ENCODE measurements around the gene TMEM178B. TPM values are rescaled to one million over a fixed set of nuclear protein-coding genes. Genes with fewer than 3 reads are reported as not detected.

The TMEM178B gene
- total and polyA plus RNA-seq, 2 donors (not counting 1 experiment from before 2014, with no cell fraction given): 0.28 to 0.96 TPM

DNA sequence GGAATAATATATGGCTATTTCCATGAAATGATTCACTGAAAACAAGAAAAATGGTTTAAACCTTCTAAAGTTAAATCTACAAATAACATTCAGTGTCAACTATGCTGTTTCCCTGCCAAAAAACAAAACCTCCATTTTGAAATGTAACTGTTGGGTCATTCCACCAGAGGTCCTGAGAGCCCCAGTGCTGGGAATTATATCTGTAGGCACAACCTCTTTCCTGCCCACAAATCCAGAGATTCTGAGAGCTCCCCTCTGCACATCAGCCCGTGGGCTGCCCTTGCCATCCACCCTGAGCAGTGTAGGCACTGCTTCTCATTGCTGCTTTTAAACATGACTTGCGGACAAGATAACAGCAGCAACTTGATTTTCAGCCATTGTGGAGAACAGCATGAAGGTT, 198.6 kb downstream of the TMEM178B start:
- intact Hi-C loops (cut with micrococcal nuclease): no loop called here
- H3K4me2 ChIP-seq (replicated peaks; ENCODE audit: low read depth, low read length, poor library complexity, severe bottlenecking): no peak overlapping the region
- no peaks in the 10 kb centered on the region for H4K20me1 ChIP-seq (ENCODE audit: control insufficient read depth, insufficient read depth, low read length, poor library complexity, severe bottlenecking)
- ATAC-seq (ENCODE audit: low read depth): no peak
- no peaks in the 10 kb centered on the region for H3K36me3 ChIP-seq (replicated peaks in 1 of 2; ENCODE audit: control extremely low read depth in 1 of 2, control insufficient read depth in 1 of 2, extremely low read depth in 1 of 2, insufficient read depth in 2 of 2, low read length in 1 of 2)
- no peak overlapping the region for H2AFZ ChIP-seq (ENCODE audit: insufficient read depth, low read depth, low read length, poor library complexity, severe bottlenecking)
- CTCF ChIA-PET: no interaction called here
- H3K9ac ChIP-seq (ENCODE audit: low read length): no peak overlapping the region
- 72% methylated on average over 2 of the region's 2 CpGs for WGBS (ENCODE audit: insufficient coverage)
- TF ChIP-seq CTCF (IDR thresholded peaks at IDR 0.05): no peak
- H3K27ac Mint-ChIP-seq: no peak overlapping the region
- no peak overlapping the region for H3K4me3 Mint-ChIP-seq
- H3K27ac ChIP-seq (ENCODE audit: low read length in 2 of 2): no peak overlapping the region
- DNase-seq: no peak
- no peaks in the 10 kb centered on the region for H3K27me3 ChIP-seq (replicated peaks in 1 of 4; ENCODE audit: control extremely low read depth in 1 of 4, control insufficient read depth in 3 of 4, insufficient read depth in 4 of 4, low read length in 3 of 4)
- no peaks in the 10 kb centered on the region for H3K9me3 Mint-ChIP-seq (ENCODE audit: insufficient read depth)
- POLR2A ChIA-PET: no interaction called here
- no peaks in the 10 kb centered on the region for H3K4me1 Mint-ChIP-seq
- no peaks in the 10 kb centered on the region for H3K9me3 ChIP-seq (ENCODE audit: control extremely low read depth in 1 of 3, control insufficient read depth in 2 of 3, insufficient read depth in 1 of 3, low read length in 2 of 3)
- no peaks in the 10 kb centered on the region for H3K79me2 ChIP-seq (ENCODE audit: control insufficient read depth, insufficient read depth, low read length)
- H3K4me1 ChIP-seq (ENCODE audit: control insufficient read depth in 2 of 2, insufficient read depth in 2 of 2, low read length in 2 of 2): no peaks in the 10 kb centered on the region
- no peak overlapping the region for H3K4me3 ChIP-seq (ENCODE audit: control extremely low read depth in 1 of 5, extremely low read depth in 1 of 5, insufficient read depth in 1 of 5, low read depth in 2 of 5, low read length in 4 of 5)
- H3K27me3 Mint-ChIP-seq: no peaks in the 10 kb centered on the region

DNA sequence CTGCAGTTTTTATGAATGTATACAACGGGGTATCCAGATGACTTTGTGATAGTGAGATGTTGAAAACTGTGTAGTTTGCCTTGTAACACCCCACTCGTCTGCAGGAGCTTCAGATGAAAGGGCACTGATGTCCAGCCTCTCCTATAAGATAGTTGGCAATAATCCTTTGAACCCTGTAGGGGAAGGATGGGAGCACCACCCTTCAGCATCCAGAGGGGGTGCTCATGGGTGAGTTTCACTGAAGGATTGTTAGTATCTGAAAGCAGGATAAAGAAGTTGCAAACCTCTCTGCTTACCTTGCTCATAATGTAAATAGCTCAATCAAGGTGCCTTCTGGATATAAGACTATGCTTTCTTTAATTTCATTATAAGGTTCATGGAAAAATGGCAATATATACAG, 201.5 kb downstream of the TMEM178B start:
- no peak overlapping the region for H3K4me3 Mint-ChIP-seq
- H3K36me3 ChIP-seq (replicated peaks in 1 of 2; ENCODE audit: control extremely low read depth in 1 of 2, control insufficient read depth in 1 of 2, extremely low read depth in 1 of 2, insufficient read depth in 2 of 2, low read length in 1 of 2): no peaks in the 10 kb centered on the region
- H3K4me1 Mint-ChIP-seq: no peaks in the 10 kb centered on the region
- no peak overlapping the region for H3K27ac ChIP-seq (ENCODE audit: low read length in 2 of 2)
- WGBS (ENCODE audit: insufficient coverage): 80% methylated on average over 1 of the region's 2 CpGs
- H3K9ac ChIP-seq (ENCODE audit: low read length): no peak overlapping the region
- ATAC-seq (ENCODE audit: low read depth) (no peak), DNase-seq (no peak)
- H2AFZ ChIP-seq (ENCODE audit: insufficient read depth, low read depth, low read length, poor library complexity, severe bottlenecking): no peak overlapping the region
- no peaks in the 10 kb centered on the region for H3K4me1 ChIP-seq (ENCODE audit: control insufficient read depth in 2 of 2, insufficient read depth in 2 of 2, low read length in 2 of 2)
- POLR2A ChIA-PET: no interaction called here
- H3K27me3 Mint-ChIP-seq: no peaks in the 10 kb centered on the region
- no peaks in the 10 kb centered on the region for H3K27me3 ChIP-seq (replicated peaks in 1 of 4; ENCODE audit: control extremely low read depth in 1 of 4, control insufficient read depth in 3 of 4, insufficient read depth in 4 of 4, low read length in 3 of 4)
- intact Hi-C loops (cut with micrococcal nuclease): no loop called here
- TF ChIP-seq EZH2 (IDR thresholded peaks at IDR 0.05; ENCODE audit: borderline replicate concordance, insufficient read depth, low read depth, low read length, poor library complexity, severe bottlenecking): no peak
- TF ChIP-seq CTCF (IDR thresholded peaks at IDR 0.05): no peak
- no peaks in the 10 kb centered on the region for H3K79me2 ChIP-seq (ENCODE audit: control insufficient read depth, insufficient read depth, low read length)
- no peak overlapping the region for H3K4me2 ChIP-seq (replicated peaks; ENCODE audit: low read depth, low read length, poor library complexity, severe bottlenecking)
- no peak overlapping the region for H3K27ac Mint-ChIP-seq
- H3K9me3 ChIP-seq (ENCODE audit: control extremely low read depth in 1 of 3, control insufficient read depth in 2 of 3, insufficient read depth in 1 of 3, low read length in 2 of 3): no peaks in the 10 kb centered on the region
- H4K20me1 ChIP-seq (ENCODE audit: control insufficient read depth, insufficient read depth, low read length, poor library complexity, severe bottlenecking): no peaks in the 10 kb centered on the region
- CTCF ChIA-PET: no interaction called here
- no peak overlapping the region for H3K4me3 ChIP-seq (ENCODE audit: control extremely low read depth in 1 of 5, extremely low read depth in 1 of 5, insufficient read depth in 1 of 5, low read depth in 2 of 5, low read length in 4 of 5)
- no peaks in the 10 kb centered on the region for H3K9me3 Mint-ChIP-seq (ENCODE audit: insufficient read depth)

Measured in B cell (primary cell).